ENCODE measurements around the gene BCORL1.

DNA sequence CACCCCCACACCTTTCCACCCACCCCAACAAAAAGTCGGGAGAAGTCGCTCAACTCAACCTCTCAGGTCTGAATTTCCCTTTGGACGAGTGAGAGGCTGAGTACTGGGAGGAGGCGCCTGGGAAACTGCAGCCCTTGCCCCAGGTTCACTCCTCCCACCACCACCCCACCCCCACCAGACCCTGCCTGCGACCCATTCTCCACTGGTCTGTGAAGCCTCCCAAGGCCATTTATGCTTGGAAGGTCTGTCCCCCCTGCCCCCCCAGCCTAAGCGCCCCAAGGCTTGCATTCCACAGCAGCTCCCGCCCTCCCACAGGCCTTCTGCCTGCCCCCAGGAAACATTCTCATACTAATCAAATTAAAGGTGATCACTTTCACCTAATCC lies 100.7 kb downstream of the BCORL1 start:
- TF ChIP-seq, protein P1, sequence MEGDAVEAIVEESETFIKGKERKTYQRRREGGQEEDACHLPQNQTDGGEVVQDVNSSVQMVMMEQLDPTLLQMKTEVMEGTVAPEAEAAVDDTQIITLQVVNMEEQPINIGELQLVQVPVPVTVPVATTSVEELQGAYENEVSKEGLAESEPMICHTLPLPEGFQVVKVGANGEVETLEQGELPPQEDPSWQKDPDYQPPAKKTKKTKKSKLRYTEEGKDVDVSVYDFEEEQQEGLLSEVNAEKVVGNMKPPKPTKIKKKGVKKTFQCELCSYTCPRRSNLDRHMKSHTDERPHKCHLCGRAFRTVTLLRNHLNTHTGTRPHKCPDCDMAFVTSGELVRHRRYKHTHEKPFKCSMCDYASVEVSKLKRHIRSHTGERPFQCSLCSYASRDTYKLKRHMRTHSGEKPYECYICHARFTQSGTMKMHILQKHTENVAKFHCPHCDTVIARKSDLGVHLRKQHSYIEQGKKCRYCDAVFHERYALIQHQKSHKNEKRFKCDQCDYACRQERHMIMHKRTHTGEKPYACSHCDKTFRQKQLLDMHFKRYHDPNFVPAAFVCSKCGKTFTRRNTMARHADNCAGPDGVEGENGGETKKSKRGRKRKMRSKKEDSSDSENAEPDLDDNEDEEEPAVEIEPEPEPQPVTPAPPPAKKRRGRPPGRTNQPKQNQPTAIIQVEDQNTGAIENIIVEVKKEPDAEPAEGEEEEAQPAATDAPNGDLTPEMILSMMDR (IDR thresholded peaks at IDR 0.05; ENCODE audit: insufficient read depth, low read depth, low read length) = no peak
- no peak for TF ChIP-seq EZH2 (IDR thresholded peaks at IDR 0.05; ENCODE audit: insufficient read depth, low read length)

Data from astrocyte (in vitro differentiated cells and primary cell).